ENCODE results near the gene QRICH2. TPM values are rescaled to one million over a fixed set of nuclear protein-coding genes. Genes with fewer than 3 reads are reported as not detected.

The QRICH2 gene
- total RNA-seq, 1 donor: 3.6 TPM

GRCh38 chr17:76252040-76252954 lies 55.8 kb downstream of the QRICH2 start:
- no peaks in the 10 kb centered on the region for H3K9me3 ChIP-seq (ENCODE audit: low read depth, low read length)
- H3K36me3 ChIP-seq (ENCODE audit: insufficient read depth, low read length): no peaks in the 10 kb centered on the region
- DNase-seq (ENCODE audit: insufficient read length, low spot score, missing footprints): peak; percentile 97
- peak overlapping the region; percentile 5 for H2AFZ ChIP-seq (ENCODE audit: low read length)
- no peak overlapping the region for H3K4me3 ChIP-seq (ENCODE audit: insufficient read depth, low read length)
- H3K4me1 ChIP-seq (ENCODE audit: insufficient read depth, low read length): peaks cover 21% of the 10 kb centered on the region
- H4K20me1 ChIP-seq (ENCODE audit: insufficient read depth, low read length): no peaks in the 10 kb centered on the region
- peak overlapping the region; percentile 60 for H3K4me2 ChIP-seq (ENCODE audit: insufficient read depth, low read length)
- H3K27me3 ChIP-seq (ENCODE audit: insufficient read depth, low read length): peaks cover 5% of the 10 kb centered on the region
- H3K79me2 ChIP-seq (ENCODE audit: insufficient read depth, low read length): no peaks in the 10 kb centered on the region
- peak overlapping the region; percentile 89 for H3K27ac ChIP-seq (ENCODE audit: low read depth, low read length)
- TF ChIP-seq CTCF (IDR thresholded peaks at IDR 0.05; ENCODE audit: extremely low read depth, low read depth, low read length): no peak

- Histone ChIP-seq H3K36me3 (ENCODE audit: insufficient read depth, low read length) (no peaks in the 10 kb centered on the region), H3K27ac (ENCODE audit: low read depth, low read length) (peak overlapping the region; percentile 89), H3K9me3 (ENCODE audit: low read depth, low read length) (no peaks in the 10 kb centered on the region), H3K27me3 (ENCODE audit: insufficient read depth, low read length) (peaks cover 9% of the 10 kb centered on the region), H3K4me3 (ENCODE audit: insufficient read depth, low read length) (no peak overlapping the region), H4K20me1 (ENCODE audit: insufficient read depth, low read length) (no peaks in the 10 kb centered on the region), H3K4me1 (ENCODE audit: insufficient read depth, low read length) (peaks cover 21% of the 10 kb centered on the region), H3K79me2 (ENCODE audit: insufficient read depth, low read length) (no peaks in the 10 kb centered on the region), H2AFZ (ENCODE audit: low read length) (peak overlapping the region; percentile 5), H3K4me2 (ENCODE audit: insufficient read depth, low read length) (peak overlapping the region; percentile 60)
- DNase-seq (ENCODE audit: insufficient read length, low spot score, missing footprints): no peak
- no peak for TF ChIP-seq CTCF (IDR thresholded peaks at IDR 0.05; ENCODE audit: extremely low read depth, low read depth, low read length)
Measured at GRCh38 chr17:76251478-76252039, 56.5 kb downstream of the QRICH2 start.

- no peak overlapping the region for H3K4me2 ChIP-seq (ENCODE audit: insufficient read depth, low read length)
- no peak overlapping the region for H3K4me3 ChIP-seq (ENCODE audit: insufficient read depth, low read length)
- no peak for TF ChIP-seq CTCF (IDR thresholded peaks at IDR 0.05; ENCODE audit: extremely low read depth, low read depth, low read length)
- no peak overlapping the region for H3K27ac ChIP-seq (ENCODE audit: low read depth, low read length)
- no peaks in the 10 kb centered on the region for H4K20me1 ChIP-seq (ENCODE audit: insufficient read depth, low read length)
- no peak overlapping the region for H2AFZ ChIP-seq (ENCODE audit: low read length)
- DNase-seq (ENCODE audit: insufficient read length, low spot score, missing footprints): no peak
- H3K27me3 ChIP-seq (ENCODE audit: insufficient read depth, low read length): peaks cover 11% of the 10 kb centered on the region
- H3K79me2 ChIP-seq (ENCODE audit: insufficient read depth, low read length): no peaks in the 10 kb centered on the region
- no peaks in the 10 kb centered on the region for H3K9me3 ChIP-seq (ENCODE audit: low read depth, low read length)
- H3K4me1 ChIP-seq (ENCODE audit: insufficient read depth, low read length): peaks cover 21% of the 10 kb centered on the region
- H3K36me3 ChIP-seq (ENCODE audit: insufficient read depth, low read length): no peaks in the 10 kb centered on the region
Measured at GRCh38 chr17:76250141-76250540, 57.9 kb downstream of the QRICH2 start.
